ENCODE data around the gene SLC7A6OS. TPM values are rescaled to one million over a fixed set of nuclear protein-coding genes. Genes with fewer than 3 reads are reported as not detected.

SLC7A6OS gene
- total RNA-seq, 4 donors from 2014 or later, result 8.7 to 15.7 (median 11.5) TPM

GRCh38 chr16:68263559-68264127 is 47.1 kb downstream of the SLC7A6OS start:
- 74% methylated on average over 5 of the region's 11 CpGs for WGBS
- DNase-seq (ENCODE audit: extremely low spot score), result no peak
- TF ChIP-seq POLR2A (IDR thresholded peaks at IDR 0.05; ENCODE audit: low read depth) (no peak), EP300 (IDR thresholded peaks at IDR 0.05) (no peak), POLR2AphosphoS5 (IDR thresholded peaks at IDR 0.05) (no peak)
- TF ChIP-seq, protein P1, sequence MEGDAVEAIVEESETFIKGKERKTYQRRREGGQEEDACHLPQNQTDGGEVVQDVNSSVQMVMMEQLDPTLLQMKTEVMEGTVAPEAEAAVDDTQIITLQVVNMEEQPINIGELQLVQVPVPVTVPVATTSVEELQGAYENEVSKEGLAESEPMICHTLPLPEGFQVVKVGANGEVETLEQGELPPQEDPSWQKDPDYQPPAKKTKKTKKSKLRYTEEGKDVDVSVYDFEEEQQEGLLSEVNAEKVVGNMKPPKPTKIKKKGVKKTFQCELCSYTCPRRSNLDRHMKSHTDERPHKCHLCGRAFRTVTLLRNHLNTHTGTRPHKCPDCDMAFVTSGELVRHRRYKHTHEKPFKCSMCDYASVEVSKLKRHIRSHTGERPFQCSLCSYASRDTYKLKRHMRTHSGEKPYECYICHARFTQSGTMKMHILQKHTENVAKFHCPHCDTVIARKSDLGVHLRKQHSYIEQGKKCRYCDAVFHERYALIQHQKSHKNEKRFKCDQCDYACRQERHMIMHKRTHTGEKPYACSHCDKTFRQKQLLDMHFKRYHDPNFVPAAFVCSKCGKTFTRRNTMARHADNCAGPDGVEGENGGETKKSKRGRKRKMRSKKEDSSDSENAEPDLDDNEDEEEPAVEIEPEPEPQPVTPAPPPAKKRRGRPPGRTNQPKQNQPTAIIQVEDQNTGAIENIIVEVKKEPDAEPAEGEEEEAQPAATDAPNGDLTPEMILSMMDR (IDR thresholded peaks at IDR 0.05), result no peak
- intact Hi-C loops (cut with DNase I), result loop anchor here (5.0 kb wide), 1 partner anchor 49 kb away; the partner anchor contains the start of genes PRMT7 and SLC7A6OS
- peaks cover 34 to 53% (median 44%) of the 10 kb centered on the region in 4 donors for H3K4me1 ChIP-seq
- no peaks in the 10 kb centered on the region for H3K27me3 ChIP-seq
- peaks cover 11 to 40% (median 20%) of the 10 kb centered on the region in 4 donors for H3K36me3 ChIP-seq
- H3K4me3 ChIP-seq, result peak overlapping the region; percentile 82 to 96 (median 88)
- peak overlapping the region; percentile 97 to 99 (median 98) for H3K27ac ChIP-seq (replicated peaks in 1 of 4)
- no peaks in the 10 kb centered on the region for H3K9me3 ChIP-seq

DNA sequence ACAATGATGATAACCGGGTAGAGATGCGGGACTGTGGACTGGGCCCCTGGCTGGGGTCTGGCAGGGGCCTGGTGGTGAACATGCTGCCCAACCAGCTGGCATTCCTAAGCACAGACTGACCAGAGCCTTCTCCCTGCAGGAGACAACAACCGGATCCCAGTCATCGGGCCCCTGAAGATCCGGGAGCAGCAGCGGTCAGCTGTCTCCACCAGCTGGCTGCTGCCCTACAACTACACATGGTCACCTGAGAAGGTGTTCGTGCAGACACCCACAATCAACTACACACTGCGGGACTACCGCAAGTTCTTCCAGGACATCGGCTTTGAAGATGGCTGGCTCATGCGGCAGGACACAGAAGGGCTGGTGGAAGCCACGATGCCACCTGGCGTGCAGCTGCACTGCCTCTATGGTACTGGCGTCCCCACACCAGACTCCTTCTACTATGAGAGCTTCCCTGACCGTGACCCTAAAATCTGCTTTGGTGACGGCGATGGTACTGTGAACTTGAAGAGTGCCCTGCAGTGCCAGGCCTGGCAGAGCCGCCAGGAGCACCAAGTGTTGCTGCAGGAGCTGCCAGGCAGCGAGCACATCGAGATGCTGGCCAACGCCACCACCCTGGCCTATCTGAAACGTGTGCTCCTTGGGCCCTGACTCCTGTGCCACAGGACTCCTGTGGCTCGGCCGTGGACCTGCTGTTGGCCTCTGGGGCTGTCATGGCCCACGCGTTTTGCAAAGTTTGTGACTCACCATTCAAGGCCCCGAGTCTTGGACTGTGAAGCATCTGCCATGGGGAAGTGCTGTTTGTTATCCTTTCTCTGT is 51.5 kb downstream of the SLC7A6OS start:
- no peaks in the 10 kb centered on the region for H3K27me3 ChIP-seq
- H3K27ac ChIP-seq (replicated peaks in 1 of 4), result peak overlapping the region in 2 of 4 donors; percentile 68 to 69
- WGBS, result 89% methylated on average over 13 of the region's 27 CpGs

DNA sequence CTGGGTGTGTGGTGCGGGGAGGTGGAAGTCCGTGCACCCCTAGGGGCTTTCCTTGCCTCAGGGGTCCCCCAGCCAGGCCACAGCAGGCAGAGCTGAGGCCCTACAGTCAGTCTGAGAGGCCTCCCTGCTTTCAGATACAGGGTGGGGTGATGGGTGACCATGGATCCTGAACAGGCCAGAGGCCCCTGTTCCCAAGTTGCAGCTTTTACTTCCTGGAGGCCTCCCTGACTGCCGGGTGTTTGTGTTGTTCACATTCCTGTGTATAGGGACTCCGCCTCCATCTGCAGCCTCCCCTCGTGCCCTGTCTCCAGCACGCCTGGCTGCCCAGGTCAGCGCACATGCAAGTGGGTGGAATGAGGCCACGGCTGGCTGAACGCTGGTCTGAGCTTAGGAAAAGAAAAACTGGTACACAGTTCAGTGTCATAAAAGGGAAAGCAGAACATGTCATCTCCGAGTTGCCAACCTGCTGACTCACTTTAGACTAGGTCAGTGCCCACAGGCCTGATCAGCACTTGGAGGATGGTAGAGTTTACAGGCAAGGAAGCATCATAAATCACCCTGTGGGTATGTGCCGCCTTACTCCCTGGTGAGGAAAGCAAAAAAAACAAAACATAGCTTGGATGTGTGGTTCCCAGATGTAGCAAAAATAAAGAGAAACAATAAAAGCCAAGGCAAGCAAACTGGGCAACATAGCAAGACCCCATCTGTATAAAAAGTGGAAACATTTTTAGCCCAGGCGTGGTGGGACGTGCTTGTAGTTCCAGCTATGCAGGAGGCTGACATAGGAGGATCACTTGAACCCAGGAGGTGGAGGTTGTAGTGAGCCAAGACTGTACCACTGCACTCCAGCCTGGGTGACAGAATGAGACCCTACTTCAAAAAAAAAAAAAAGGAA is 52.6 kb downstream of the SLC7A6OS start:
- H3K36me3 ChIP-seq, result peaks cover 21 to 72% (median 60%) of the 10 kb centered on the region in 4 donors
- WGBS, result 61% methylated on average over 11 of the region's 13 CpGs
- TF ChIP-seq POLR2AphosphoS5 (IDR thresholded peaks at IDR 0.05), result peak in 1 of 2 donors; percentile 15
- TF ChIP-seq EP300 (IDR thresholded peaks at IDR 0.05), result no peak
- no peak for DNase-seq (ENCODE audit: extremely low spot score)
- H3K27me3 ChIP-seq, result no peaks in the 10 kb centered on the region
- no peak overlapping the region for H3K4me3 ChIP-seq
- intact Hi-C loops (cut with DNase I), result no loop called here
- no peaks in the 10 kb centered on the region for H3K9me3 ChIP-seq
- H3K4me1 ChIP-seq, result peaks cover 14 to 31% (median 16%) of the 10 kb centered on the region in 4 donors
- peak overlapping the region; percentile 61 to 73 (median 68) for H3K27ac ChIP-seq (replicated peaks in 1 of 4)

More for the DNA sequence above, 51.5 kb downstream of the SLC7A6OS start:
- Histone ChIP-seq H3K36me3 (peaks cover 21 to 62% (median 50%) of the 10 kb centered on the region in 4 donors), H3K9me3 (no peaks in the 10 kb centered on the region), H3K4me1 (peaks cover 22 to 34% (median 25%) of the 10 kb centered on the region in 4 donors), H3K4me3 (no peak overlapping the region)
- DNase-seq (ENCODE audit: extremely low spot score), result no peak
- TF ChIP-seq EP300 (IDR thresholded peaks at IDR 0.05) (no peak), POLR2AphosphoS5 (IDR thresholded peaks at IDR 0.05) (no peak)
- TF ChIP-seq, protein P1 (IDR thresholded peaks at IDR 0.05), result no peak
- intact Hi-C loops (cut with DNase I), result no loop called here

GRCh38 chr16:68257251-68257905 is 53.4 kb downstream of the SLC7A6OS start:
- TF ChIP-seq POLR2AphosphoS5 (IDR thresholded peaks at IDR 0.05) (no peak), EP300 (IDR thresholded peaks at IDR 0.05) (no peak), POLR2A (IDR thresholded peaks at IDR 0.05; ENCODE audit: low read depth) (no peak)
- TF ChIP-seq, protein P1 (IDR thresholded peaks at IDR 0.05), result no peak
- 77% methylated on average over 6 of the region's 6 CpGs for WGBS
- Histone ChIP-seq H3K27me3 (no peaks in the 10 kb centered on the region), H3K4me3 (no peak overlapping the region), H3K27ac (replicated peaks in 1 of 4) (peak overlapping the region; percentile 61 to 73 (median 68)), H3K36me3 (peaks cover 21 to 80% (median 68%) of the 10 kb centered on the region in 4 donors), H3K9me3 (no peaks in the 10 kb centered on the region), H3K4me1 (peaks cover 14 to 39% (median 16%) of the 10 kb centered on the region in 4 donors)
- DNase-seq (ENCODE audit: extremely low spot score), result no peak
- intact Hi-C loops (cut with DNase I), result no loop called here
